Muscle of back (tissue), 11 donors: ENCODE measurements around the gene EVX2. TPM values are rescaled to one million over a fixed set of nuclear protein-coding genes. Genes with fewer than 3 reads are reported as not detected.

Experiments used
- DNase-seq, 3 donors: peaks; one replicate each; pipeline versions ENCODE4 v3.0.0 to v3.0.0-alpha.2; 2013
- polyA plus RNA-seq, 10 donors: library from polyadenylated mRNA; unstranded; fragments of 120-200 nt; gene quantifications; one replicate each; pipeline ENCODE4 v1.2.1, GENCODE V29; 2013; ENCODE audit not compliant: insufficient read length in 10 of 10

Gene EVX2
- polyA plus RNA-seq, 10 donors: 0.04 TPM; not detected in 8

DNA sequence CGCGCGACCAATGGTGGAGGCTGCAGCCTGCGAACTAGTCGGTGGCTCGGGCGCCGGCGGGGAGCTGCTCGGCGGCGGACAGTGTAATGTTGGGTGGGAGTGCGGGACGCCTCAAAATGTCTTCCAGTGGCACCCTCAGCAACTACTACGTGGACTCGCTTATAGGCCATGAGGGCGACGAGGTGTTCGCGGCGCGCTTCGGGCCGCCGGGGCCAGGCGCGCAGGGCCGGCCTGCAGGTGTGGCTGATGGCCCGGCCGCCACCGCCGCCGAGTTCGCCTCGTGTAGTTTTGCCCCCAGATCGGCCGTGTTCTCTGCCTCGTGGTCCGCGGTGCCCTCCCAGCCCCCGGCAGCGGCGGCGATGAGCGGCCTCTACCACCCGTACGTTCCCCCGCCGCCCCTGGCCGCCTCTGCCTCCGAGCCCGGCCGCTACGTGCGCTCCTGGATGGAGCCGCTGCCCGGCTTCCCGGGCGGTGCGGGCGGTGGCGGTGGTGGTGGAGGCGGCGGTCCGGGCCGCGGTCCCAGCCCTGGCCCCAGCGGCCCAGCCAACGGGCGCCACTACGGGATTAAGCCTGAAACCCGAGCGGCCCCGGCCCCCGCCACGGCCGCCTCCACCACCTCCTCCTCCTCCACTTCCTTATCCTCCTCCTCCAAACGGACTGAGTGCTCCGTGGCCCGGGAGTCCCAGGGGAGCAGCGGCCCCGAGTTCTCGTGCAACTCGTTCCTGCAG lies 39.1 kb upstream of the EVX2 start, which contains the start of gene HOXD9:
TSS of gene HOXD9 (plus strand) at position 37 of the 728 bp plus-strand sequence. CDS start at position 87, 50 bp downstream.
- DNase-seq: peak in 2 of 3 donors; percentile 86 to 96

DNA sequence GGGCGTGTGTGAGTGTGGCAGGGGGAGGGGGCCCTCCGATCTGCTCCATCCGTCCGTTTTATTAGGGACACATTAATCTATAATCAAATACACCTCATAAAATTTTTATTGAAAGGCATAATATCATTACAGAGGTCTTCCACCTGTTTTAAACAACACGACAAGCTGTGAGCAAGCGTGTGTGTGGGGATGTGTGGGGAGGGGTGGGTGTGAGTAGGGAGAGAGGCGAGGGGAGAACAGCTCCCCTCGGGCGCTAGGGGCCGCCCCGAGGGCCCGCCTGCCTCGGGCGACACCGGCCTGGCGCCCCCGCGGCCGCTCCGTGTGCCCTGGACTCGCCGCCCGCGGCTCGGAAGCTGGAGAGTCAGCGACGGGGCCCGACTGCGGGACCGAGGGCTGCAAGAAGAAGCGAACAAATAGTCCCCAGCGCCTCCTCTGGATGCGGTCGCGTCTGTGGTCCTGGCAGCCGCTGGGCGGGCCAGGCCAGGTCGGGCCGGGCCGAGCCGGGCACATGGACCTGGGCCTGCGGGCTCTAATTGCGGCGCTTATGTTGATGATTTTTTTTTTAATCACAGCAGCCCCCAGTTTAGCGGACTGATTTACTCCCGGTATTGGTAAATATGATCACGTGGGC lies 38.4 kb upstream of the EVX2 start:
- DNase-seq: peak in 2 of 3 donors; percentile 61 to 85

DNA sequence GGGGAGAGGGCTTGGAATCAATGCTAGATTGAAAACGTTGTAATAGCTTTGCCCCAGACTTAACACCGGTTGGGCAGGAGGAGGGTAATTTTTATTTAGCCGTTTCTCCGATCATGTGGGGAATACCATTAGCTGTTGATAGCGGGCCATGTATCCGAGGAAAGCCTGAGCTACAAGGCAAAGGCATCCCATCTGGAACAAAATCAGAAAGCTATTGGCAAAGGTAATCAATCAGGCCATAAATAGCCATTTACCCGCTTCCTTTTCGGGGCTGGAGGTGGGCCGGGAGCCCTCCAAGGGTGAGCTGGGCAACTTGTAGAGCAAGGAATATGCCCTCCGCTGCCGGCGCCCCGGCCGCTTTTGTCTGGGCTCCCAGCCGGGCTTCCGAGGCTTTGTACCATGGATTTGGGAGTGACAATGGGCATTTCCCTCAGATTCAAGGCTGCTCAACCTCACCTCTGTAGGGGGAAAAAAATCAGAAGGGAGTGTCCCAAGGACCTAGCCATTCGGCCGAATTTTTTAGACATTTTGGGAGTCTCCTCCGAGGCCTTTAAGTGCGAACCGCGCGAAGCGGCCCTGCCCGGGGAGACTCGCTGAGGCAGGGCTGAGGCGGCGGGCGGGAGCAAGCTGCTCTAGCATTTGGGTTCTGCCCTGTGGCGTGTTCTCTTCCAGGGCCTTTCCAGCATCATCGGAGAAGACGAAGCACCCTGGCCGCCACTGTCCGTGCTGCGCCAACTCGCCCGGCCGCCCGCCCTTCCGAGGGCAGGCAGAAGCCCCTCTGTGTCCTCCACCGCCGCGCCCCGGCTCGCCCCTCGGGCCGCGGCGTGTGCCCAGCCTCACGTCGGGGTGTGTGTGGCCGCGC lies 37.7 kb upstream of the EVX2 start:
- no peak for DNase-seq

DNA sequence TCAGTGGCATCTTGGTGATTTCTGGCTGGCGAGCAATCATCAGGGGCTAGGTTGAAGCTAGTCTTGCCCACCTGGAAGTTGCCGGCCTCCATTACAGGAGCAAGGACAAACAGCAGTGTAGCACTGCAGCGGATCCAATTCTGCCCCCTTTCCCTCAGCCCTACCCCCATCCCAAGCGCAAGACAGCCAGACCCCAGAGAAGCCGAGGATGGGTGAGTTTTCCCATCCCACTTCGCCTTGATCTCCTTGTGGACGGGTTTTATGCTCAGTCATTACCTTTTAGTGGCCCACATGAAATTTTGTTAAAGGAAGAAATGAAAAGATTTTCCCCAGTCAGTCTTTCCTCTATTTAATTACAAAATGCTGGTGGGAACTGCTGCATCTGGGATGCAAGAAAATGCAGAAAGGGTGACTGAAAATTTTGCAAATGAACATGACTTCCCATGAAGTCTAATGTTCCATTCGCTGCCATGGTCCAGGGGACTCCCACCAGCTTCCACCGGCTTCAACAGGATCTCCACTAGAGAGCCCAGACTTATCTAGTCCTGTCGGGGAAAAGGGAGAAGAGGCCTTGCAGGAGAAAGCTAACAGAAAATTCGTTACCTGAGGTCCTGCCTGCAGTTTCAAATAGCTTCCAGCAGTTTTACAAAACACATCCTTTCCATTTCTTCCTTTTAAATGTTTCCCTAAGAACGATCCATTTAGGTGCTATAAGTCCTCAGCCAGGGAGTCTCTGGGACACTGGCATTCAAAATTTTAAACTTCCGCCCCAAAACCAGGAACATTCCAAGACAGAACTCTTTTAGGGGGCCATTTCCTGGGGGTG lies 36.8 kb upstream of the EVX2 start:
- DNase-seq: no peak

DNA sequence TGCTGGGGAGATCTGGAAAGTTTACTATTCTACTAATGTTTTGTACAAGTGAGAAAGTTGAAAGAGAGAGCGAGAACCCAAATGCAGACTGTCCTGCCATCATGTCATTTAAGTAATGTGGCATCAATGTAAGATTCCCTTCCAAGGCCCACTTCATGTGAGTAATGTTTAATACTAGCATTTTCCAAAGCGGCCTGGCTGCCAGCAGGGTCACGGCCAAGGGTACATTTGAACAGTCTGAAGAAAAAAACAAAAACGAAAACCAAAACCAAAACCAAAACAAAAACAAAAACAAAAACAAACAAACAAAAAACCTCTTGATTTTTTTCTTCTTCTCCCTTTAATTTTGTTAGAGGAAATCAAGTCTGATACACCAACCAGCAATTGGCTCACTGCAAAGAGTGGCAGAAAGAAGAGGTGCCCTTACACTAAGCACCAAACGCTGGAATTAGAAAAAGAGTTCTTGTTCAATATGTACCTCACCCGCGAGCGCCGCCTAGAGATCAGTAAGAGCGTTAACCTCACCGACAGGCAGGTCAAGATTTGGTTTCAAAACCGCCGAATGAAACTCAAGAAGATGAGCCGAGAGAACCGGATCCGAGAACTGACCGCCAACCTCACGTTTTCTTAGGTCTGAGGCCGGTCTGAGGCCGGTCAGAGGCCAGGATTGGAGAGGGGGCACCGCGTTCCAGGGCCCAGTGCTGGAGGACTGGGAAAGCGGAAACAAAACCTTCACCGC lies 35.0 kb upstream of the EVX2 start:
- DNase-seq: peak in 1 of 3 donors; percentile 75

DNA sequence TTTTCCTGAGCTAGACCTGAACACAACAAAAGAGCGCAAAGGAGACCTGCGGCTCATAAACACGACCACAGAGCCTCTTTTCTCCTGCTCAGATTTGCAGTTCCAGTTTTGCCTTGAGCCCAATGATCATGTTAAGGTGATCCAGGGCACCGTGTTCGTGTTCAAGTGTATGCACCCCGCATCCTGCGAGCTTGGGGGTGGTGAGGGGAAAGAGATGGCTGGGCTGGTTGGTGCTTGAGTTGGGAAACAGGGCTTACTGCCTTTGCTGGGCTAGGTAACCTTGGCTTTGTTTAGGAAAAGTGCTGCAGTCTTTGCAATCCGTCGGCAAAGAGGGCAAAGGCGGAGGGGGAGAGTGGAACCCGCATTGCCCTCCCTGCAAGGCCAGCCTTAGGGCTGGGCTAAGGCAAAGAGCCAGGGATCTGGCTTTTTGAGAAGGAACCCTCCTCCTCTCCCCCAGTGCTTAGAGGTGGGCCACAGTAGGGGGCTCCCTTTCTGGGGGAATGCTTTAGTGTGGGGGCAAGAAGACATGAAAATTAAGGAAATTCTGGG lies 34.1 kb upstream of the EVX2 start:
- no peak for DNase-seq

DNA sequence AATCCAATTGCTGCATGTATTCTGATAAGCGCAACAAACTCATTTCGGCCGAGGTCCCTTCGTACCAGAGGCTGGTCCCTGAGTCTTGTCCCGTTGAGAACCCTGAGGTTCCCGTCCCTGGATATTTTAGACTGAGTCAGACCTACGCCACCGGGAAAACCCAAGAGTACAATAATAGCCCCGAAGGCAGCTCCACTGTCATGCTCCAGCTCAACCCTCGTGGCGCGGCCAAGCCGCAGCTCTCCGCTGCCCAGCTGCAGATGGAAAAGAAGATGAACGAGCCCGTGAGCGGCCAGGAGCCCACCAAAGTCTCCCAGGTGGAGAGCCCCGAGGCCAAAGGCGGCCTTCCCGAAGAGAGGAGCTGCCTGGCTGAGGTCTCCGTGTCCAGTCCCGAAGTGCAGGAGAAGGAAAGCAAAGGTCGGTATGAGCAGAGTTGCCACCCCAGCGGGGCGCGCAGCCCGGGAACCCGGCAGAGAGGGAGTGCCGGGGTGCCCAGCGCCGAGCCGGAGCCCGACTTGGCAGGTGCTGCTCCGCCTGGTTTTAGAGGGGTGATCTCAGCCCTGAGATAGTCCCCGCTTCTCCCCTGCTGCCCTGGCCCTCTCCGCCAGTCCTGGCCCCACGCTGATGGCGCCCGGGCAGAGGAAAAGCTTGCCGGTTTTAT lies 33.5 kb upstream of the EVX2 start:
- DNase-seq: no peak

DNA sequence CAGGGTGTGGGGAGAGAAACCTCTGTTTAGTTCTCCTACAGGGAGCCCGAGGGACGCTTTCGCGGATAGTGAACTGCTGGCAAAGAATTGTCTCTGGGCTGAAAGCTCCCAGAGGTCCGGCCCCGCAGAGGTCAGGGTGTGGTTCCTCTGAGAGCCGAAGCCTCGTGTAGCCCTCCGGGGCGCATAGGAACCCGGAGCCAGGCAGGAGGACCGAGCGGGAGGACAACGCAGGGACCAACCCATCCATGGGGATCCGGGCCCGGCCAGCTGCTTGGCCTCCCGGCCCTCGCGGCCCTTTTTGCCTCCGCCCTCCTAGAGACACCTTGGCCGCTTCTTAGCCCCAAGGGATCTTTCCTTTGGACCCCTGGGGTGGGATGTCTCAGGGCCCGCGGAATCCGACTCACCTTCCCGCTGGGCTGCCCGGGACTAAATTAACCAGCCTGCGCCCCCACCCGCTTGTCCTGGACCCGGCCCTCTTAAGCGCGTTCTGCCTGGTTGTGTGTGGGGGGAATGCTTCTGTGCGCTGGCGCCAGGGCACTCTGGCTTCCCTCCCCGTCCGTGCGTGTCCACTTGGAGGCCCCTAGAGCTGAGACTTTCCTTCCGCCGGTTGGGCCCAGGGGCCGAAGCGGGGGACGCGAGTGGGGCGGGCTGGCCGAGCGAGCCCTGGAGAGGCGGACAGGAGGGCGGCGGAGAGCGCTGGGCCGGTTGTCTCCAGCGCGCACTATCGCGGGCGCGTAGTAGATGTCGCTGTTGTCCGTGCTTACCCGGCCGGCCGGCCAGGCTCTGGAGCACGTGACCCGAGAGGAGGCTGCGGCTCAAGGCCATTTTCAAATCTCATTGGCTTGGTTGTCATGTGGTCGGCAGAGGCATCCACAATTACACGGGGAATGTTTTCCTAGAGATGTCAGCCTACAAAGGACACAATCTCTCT lies 32.4 kb upstream of the EVX2 start, which contains the start of gene HOXD10:
TSS of gene HOXD10 (plus strand) at position 896 of the 931 bp plus-strand sequence. CDS start 56 bp downstream, outside the sequence.
- DNase-seq: peak in 2 of 3 donors; percentile 84 to 91

DNA sequence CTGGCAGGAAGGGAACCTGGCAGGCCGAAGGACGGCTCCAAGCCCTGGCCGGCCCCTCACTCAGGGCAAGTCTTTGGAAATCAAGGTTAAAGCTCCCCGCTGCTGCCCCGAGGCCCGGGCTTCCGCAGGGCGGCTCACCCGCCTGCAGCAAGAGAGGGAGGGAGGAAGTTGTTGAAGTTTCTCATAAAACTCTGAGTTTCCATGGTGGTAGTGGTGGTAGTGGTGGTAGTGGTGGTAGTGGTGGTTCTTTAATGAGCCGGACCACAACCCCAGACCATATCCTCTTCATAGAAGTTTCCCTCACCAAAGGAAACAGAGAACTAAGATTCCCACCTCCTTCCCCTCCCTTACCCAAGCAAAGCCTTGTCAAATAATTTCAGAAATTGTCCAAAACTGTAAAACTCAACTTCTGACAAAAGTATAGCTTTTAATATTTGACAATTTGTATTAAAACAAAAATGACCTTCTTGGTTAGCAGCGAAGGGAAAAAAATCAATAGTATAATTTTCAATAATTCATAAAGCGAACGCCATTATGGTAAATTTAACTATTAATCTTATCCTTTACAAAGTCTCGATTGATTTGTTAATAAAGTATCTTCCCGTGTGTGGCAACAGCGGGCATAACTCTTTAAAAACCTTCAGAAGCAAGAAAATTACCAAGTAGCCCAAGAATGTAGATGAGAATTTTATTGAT lies 31.3 kb upstream of the EVX2 start:
- DNase-seq: no peak

DNA sequence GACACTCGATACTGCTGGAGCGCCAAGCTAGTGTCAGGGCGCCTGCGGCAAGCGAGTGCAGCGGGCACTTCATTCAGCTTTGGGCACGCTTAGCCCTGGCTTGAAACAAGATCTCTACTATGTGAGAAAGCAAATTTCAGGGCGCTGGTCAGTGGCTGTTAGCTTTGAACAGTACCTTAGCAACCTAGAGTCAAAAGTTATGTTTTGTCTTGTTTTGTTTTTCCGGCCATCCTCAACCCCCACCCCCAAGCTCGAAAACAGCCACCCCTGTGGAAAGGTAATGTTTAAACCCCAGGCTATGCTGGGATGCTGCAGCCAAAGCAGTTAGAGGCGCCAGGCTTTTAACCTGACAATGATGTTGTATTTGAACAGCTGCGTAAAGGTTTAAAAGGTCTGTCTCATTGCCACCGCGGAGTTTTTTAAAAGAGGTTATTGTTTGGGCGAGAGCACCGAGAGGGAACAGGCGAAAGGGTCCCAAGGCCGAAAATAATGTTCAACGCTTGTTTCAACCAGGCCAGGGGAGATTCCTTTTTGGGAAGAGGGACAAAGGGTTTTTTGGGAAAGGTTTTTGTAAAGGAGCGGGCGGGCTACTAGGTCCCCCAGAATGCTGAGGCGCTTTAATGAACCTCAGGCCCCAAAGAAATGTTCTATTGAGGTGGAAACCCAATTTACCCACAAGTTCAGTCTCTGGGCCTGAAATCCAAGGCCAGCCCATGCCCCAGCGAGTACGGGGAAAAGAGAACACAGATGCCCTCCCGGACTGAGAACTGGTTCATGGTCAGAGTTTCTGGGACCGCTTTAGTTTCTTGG lies 30.6 kb upstream of the EVX2 start:
- DNase-seq: no peak

DNA sequence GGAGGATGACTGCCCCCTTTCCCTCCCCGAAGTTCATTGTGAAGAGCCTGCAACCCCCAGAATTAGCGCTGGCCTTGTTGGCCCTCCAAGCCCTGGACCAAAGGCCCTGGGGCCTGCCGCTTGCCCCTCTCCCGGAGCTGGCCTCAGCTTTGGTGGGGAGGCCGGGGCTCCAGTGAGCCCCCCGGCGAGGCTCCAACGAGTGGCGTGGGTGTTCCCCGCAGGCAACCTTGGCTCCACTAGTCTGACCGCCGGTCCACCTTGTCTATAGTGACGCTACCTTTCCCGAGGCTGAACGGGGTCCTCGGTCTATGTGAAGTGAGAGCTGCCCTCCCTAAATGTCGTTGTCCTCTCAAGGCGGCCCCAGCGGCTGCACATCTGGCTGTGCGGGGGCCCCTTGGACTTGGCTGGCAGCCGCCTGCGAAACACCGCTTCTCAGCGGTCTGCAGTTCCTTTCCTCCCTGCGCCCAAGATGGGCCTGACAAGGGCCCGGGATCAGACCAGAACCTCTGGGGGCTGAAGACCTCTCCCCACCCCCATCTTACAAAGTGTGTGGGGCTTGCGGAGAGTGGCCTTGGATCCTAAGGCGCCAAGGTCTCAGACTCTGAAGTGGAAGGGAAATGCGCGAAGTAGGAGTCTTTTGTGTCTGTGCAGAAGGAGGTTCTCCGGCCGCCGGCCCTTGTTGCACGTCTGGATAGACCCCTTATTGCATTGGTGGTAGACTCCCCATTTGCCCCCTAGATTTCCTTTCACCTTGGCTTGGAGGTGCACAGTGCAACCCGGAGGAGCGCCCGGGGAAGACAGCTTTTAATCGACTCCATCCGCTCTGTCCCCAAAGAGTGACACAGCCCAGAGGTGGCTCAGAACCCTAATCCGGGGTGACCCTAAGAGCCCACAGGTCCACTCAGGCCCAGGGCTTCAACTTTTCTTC lies 28.9 kb upstream of the EVX2 start:
- DNase-seq: peak in 1 of 3 donors; percentile 52

DNA sequence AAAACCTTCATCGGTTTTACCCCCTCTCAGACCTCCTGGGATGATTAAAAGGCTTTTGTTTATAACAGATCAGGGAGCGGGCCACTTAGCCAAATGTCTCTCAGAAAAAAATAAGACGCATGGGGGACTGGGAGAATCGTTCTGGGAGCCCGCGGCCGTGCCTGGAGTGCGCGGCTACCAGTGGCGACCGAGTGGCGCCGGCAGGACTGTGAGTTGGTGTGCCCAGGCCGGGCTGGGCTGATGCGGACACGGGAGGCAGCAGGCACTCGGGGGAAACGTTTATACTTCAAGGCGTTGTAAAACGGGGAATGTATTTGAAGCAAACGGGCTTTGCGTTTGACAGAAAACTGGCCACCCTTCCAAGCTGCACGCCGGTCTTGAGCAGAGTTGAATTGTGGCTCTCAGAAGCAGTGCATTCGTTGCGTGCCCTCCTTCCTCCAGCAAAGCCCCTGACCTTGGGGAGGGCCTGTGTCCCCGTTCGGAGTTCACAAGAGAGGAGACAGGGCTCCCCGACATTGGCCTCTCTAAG lies 28.1 kb upstream of the EVX2 start:
- DNase-seq: peak in 1 of 3 donors; percentile 55

DNA sequence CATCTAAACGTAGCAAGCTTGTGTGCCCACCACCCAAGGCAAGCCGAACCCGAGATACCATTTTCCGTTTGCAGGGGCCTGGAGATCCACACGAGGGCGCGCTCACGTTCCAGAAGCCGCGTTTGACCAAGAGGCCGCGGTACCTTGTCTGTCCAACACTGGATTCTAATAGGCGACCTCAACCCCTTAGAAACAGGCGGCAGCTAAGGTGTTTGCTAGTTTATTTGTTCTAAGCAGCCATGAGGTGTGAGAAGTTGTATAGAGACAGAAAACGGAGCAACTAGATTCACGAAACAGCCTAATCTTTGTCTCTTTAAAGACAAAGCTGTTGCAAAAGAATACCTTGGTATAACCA lies 27.5 kb upstream of the EVX2 start:
- peak in 2 of 3 donors; percentile 73 to 91 for DNase-seq

DNA sequence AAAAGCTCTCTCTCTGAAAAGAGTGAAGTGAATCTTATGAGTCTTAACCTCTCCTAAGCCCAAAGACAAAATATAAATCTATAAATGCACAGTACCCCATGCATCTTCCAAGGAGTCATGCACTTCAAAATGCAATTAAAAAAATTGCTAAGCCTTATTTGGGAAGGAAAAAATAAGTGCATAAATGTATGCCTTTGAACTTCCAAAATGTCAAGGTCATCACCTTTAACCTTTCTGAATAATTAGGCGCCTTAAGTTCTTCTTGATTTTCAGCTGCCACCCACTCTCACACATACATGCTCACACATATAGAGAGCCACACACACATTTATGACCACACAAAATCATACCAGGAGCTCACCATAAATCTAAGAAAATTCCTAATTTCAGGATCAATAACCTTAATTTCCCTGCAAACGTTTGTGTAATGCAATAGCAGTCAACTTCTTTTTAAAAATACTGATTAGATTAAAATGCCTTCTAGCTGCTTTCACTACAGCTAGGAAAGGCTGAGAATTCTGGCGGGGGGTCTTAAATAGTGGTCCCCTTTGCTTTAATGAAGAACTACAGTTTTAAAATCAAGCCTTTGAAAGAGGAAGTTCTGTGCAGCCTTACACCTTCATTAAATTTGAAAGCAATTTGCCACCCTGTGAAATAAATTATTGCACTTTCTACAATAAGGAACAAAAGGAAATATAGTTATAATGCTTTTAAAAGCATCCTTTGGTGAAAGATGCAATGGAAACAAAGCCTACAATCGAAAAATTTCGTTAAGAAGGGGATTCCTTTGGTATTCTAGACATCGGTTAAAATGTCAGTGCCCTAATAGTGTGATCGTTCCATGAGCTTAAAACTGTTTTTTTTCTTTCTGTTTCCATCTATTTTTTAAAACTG lies 26.9 kb upstream of the EVX2 start:
- DNase-seq: no peak

DNA sequence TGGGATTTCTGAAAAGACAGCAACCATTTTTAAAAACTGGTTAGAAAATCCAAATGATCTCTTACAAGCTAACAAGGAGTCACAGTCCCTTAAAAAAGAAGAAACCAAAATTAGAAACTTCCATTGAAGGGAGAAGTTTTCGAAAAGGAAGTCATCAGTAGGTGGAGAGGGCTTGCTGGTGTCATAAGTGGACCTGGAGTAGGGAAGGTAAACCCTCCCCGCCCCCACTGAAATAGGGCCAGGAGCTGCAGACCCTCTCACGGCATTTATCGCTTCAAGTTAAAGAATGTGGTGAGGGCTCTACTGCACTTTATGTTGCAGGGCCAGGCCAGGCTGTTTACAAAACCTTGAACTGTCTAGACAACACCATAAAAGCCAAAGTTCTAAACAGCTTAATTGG lies 26.2 kb upstream of the EVX2 start:
- no peak for DNase-seq
